HEK293 (cell line): ENCODE measurements around the gene ZNF597.

Experiments used
- KLF9 ChIP-seq: fragments of 450-650 bp; formaldehyde crosslinking; IDR thresholded peaks from 2 replicates; pipeline ENCODE4 v1.5.1; 2016; ENCODE audit warnings: missing biosample characterization, missing genetic modification characterization, low read depth
- TF ChIP-seq, protein P1 (sequence below): fragments of 450-650 bp; formaldehyde crosslinking; IDR thresholded peaks from 2 replicates; pipeline ENCODE4 v1.5.1; 2016; ENCODE audit warnings: missing biosample characterization, missing genetic modification characterization

DNA sequence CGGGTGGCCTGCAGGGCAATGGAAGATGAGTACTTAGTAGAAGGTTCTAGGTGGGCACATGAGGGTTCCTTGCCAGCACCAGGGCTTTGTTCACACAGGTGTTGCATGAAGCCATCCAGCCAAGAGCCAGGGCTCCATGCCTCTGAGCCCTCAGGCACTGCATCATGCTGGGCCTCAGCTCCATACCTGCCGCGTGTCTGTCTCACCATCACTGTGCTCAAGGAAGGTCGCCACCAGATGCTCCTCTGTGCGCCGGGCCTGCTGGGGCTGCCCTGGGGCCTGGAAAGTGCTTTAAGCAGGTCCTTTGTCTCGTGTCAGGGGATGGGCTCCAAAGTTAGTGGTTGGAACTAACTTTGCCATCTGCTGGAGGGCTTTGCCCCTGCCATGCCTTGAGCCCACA, 26.4 kb upstream of the ZNF597 start:
- TF ChIP-seq KLF9 (tag by site-specific recombination): no peak
- TF ChIP-seq, protein P1, sequence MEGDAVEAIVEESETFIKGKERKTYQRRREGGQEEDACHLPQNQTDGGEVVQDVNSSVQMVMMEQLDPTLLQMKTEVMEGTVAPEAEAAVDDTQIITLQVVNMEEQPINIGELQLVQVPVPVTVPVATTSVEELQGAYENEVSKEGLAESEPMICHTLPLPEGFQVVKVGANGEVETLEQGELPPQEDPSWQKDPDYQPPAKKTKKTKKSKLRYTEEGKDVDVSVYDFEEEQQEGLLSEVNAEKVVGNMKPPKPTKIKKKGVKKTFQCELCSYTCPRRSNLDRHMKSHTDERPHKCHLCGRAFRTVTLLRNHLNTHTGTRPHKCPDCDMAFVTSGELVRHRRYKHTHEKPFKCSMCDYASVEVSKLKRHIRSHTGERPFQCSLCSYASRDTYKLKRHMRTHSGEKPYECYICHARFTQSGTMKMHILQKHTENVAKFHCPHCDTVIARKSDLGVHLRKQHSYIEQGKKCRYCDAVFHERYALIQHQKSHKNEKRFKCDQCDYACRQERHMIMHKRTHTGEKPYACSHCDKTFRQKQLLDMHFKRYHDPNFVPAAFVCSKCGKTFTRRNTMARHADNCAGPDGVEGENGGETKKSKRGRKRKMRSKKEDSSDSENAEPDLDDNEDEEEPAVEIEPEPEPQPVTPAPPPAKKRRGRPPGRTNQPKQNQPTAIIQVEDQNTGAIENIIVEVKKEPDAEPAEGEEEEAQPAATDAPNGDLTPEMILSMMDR (tag by site-specific recombination): no peak
